ENCODE results near the gene HYAL1.
A peak's percentile ranks its signal among the peaks of the same experiment; 100 is the strongest.

HYAL1 gene

GRCh38 chr3:50300681-50301254 lies 2.6 kb downstream of the HYAL1 start:
- TF ChIP-seq CTCF (IDR thresholded peaks at IDR 0.05; ENCODE audit: extremely low read depth, missing control alignments), result no peak
- DNase-seq (ENCODE audit: low spot score), result no peak

GRCh38 chr3:50299929-50300680 lies 3.3 kb downstream of the HYAL1 start:
- no peak for DNase-seq (ENCODE audit: low spot score)
- TF ChIP-seq CTCF (IDR thresholded peaks at IDR 0.05; ENCODE audit: extremely low read depth, missing control alignments), result no peak

GRCh38 chr3:50299638-50299928 lies 3.8 kb downstream of the HYAL1 start:
- DNase-seq (ENCODE audit: low spot score), result no peak
- TF ChIP-seq CTCF (IDR thresholded peaks at IDR 0.05; ENCODE audit: extremely low read depth, missing control alignments), result no peak

- peak; percentile 98 for DNase-seq (ENCODE audit: low spot score)
- no peak for TF ChIP-seq CTCF (IDR thresholded peaks at IDR 0.05; ENCODE audit: extremely low read depth, missing control alignments)
These were observed 4.3 kb downstream of the HYAL1 start, which contains the start of the genes HYAL3 and NAA80 for GRCh38 chr3:50298836-50299637. Gene HYAL3, minus strand, starts transcription at chr3:50299405. Its CDS starts 3,803 bp downstream, at chr3:50295602. Gene NAA80, minus strand, starts transcription at chr3:50299405. Its CDS starts 1,942 bp downstream, at chr3:50297463.

- DNase-seq (ENCODE audit: low spot score), result no peak
- no peak for TF ChIP-seq CTCF (IDR thresholded peaks at IDR 0.05; ENCODE audit: extremely low read depth, missing control alignments)
These were observed 5.3 kb downstream of the HYAL1 start for GRCh38 chr3:50297896-50298725.

- TF ChIP-seq CTCF (IDR thresholded peaks at IDR 0.05; ENCODE audit: extremely low read depth, missing control alignments), result no peak
- no peak for DNase-seq (ENCODE audit: low spot score)
These were observed 6.0 kb downstream of the HYAL1 start for GRCh38 chr3:50297384-50297775.
